Smooth muscle cell (in vitro differentiated cells): ENCODE data around the gene FNBP1. TPM values are rescaled to one million over a fixed set of nuclear protein-coding genes. Genes with fewer than 3 reads are reported as not detected.

Experiments used
- DNase-seq: peaks from one replicate; lab custom pipeline; 2025; ENCODE audit not compliant: unreplicated experiment; lab: John Stamatoyannopoulos, UW
- H2AFZ ChIP-seq: fragments of 200-600 bp; sonication (generic); 2 replicates; pipeline ENCODE4 v1.6.0; 2016; ENCODE audit warnings: antibody characterized with exemption, low read depth, mild to moderate bottlenecking
- H3F3A ChIP-seq: fragments of 200-600 bp; sonication (generic); 2 replicates; pipeline ENCODE4 v1.6.0; 2017; ENCODE audit warnings: antibody characterized with exemption, low read depth
- H3K27ac ChIP-seq: fragments of 200-600 bp; sonication (generic); 2 replicates; pipeline ENCODE4 v1.5.1; 2016; ENCODE audit warnings: low read depth, mild to moderate bottlenecking
- H3K27me3 ChIP-seq: fragments of 200-600 bp; sonication (generic); 2 replicates; pipeline ENCODE4 v1.6.1; 2016; ENCODE audit warnings: low read depth, mild to moderate bottlenecking
- H3K36me3 ChIP-seq: fragments of 200-600 bp; sonication (generic); 2 replicates; pipeline ENCODE4 v1.5.1; 2016; ENCODE audit warnings: low read depth
- H3K4me1 ChIP-seq: fragments of 200-600 bp; sonication (generic); 2 replicates; pipeline ENCODE4 v1.5.1; 2016; ENCODE audit warnings: low read depth
- H3K4me2 ChIP-seq: fragments of 200-600 bp; sonication (generic); 2 replicates; pipeline ENCODE4 v1.6.0; 2016; ENCODE audit warnings: mild to moderate bottlenecking
- H3K4me3 ChIP-seq: fragments of 200-600 bp; sonication (generic); 2 replicates; pipeline ENCODE4 v1.5.1; 2016; ENCODE audit warnings: mild to moderate bottlenecking
- H3K79me2 ChIP-seq: fragments of 200-600 bp; sonication (generic); 2 replicates; pipeline ENCODE4 v1.6.0; 2016; ENCODE audit warnings: low read depth, mild to moderate bottlenecking
- H3K9ac ChIP-seq: fragments of 200-600 bp; sonication (generic); 2 replicates; pipeline ENCODE4 v1.6.0; 2016; ENCODE audit warnings: low read depth
- H3K9me3 ChIP-seq: fragments of 200-600 bp; sonication (generic); replicated peaks from 2 replicates; pipeline ENCODE4 v1.5.1; 2016; ENCODE audit warnings: low read depth
- H4K20me1 ChIP-seq: fragments of 200-600 bp; sonication (generic); 2 replicates; pipeline ENCODE4 v1.6.0; 2016; ENCODE audit warnings: low read depth
- WGBS: methylation state at CpG from one replicate; pipeline ENCODE4 v1.1.7; 2016; ENCODE audit warnings: low lambda C conversion rate; 5-methylcytosine and 5-hydroxymethylcytosine counted together
- polyA plus RNA-seq: library from polyadenylated mRNA; unstranded; fragments of >200 nt; fragmentation: Nextera tagmentation; extraction: Ambion mirVana; gene quantifications from 2 replicates; pipeline ENCODE4 v1.2.1, GENCODE V29; 2016
- total RNA-seq: library from RNA; depleted of rRNA; stranded (reverse); fragments of >200 nt; gene quantifications from 2 replicates; pipeline ENCODE4 v1.2.3, GENCODE V29; 2014
- TF ChIP-seq, protein P1 (sequence below): fragments of 200-600 bp; sonication (generic); IDR thresholded peaks from 2 replicates; pipeline ENCODE4 v1.5.1; 2017; ENCODE audit warnings: borderline replicate concordance, mild to moderate bottlenecking, antibody characterized with exemption; ENCODE audit not compliant: insufficient read depth, poor library complexity, severe bottlenecking

The FNBP1 gene
- total and polyA plus RNA-seq, 2 experiments from 2014 or later: 17.1 to 17.2 TPM

DNA sequence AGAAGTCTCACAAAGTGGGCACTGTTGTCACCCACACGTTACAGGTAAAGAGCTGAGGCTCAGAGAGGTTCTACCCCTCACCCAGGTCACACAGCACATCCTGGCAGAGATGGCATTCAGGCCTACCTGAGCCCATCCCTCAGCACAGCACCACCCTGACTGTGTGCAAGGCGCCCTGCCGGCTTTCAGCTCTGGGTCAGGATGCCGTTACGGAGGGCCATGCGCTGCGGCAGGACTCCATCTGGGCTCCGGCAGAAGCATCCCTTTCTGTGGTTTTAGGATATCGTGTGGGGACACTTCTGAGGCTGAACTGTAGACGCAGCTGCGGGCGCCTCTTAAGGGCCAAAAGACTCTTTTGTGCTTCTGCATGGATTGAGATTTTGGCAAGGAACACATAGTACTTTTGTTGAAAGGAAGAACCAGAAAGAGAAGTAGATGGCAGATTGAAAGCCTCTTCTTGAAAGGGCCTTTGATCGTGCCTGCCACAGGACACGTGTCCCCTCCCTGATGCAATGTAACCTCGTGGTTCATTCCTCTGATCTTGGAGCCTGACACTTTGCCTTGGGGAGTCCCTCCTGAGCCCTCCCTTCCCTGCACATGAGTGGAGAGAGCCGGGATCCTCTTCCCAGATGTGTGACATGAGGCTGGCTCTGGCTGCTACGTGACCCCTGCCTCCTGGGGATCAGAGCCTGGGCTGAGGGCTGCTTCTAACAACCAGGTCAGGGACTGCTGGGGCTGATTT, 176.4 kb downstream of the FNBP1 start:
- WGBS: 90% methylated on average over 17 of the region's 17 CpGs
- H3K27ac ChIP-seq: no peak overlapping the region
- no peaks in the 10 kb centered on the region for H4K20me1 ChIP-seq
- no peak overlapping the region for H3K9ac ChIP-seq
- no peak overlapping the region for H2AFZ ChIP-seq
- TF ChIP-seq, protein P1, sequence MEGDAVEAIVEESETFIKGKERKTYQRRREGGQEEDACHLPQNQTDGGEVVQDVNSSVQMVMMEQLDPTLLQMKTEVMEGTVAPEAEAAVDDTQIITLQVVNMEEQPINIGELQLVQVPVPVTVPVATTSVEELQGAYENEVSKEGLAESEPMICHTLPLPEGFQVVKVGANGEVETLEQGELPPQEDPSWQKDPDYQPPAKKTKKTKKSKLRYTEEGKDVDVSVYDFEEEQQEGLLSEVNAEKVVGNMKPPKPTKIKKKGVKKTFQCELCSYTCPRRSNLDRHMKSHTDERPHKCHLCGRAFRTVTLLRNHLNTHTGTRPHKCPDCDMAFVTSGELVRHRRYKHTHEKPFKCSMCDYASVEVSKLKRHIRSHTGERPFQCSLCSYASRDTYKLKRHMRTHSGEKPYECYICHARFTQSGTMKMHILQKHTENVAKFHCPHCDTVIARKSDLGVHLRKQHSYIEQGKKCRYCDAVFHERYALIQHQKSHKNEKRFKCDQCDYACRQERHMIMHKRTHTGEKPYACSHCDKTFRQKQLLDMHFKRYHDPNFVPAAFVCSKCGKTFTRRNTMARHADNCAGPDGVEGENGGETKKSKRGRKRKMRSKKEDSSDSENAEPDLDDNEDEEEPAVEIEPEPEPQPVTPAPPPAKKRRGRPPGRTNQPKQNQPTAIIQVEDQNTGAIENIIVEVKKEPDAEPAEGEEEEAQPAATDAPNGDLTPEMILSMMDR: no peak
- no peaks in the 10 kb centered on the region for H3K36me3 ChIP-seq
- H3K4me2 ChIP-seq: no peak overlapping the region
- H3K4me3 ChIP-seq: no peak overlapping the region
- H3K79me2 ChIP-seq: no peaks in the 10 kb centered on the region
- H3F3A ChIP-seq: no peaks in the 10 kb centered on the region
- H3K27me3 ChIP-seq: no peaks in the 10 kb centered on the region
- DNase-seq: no peak
- no peaks in the 10 kb centered on the region for H3K9me3 ChIP-seq
- H3K4me1 ChIP-seq: no peaks in the 10 kb centered on the region

- H3K4me2 ChIP-seq: no peak overlapping the region
- WGBS: 90% methylated on average over 13 of the region's 14 CpGs
- H4K20me1 ChIP-seq: no peaks in the 10 kb centered on the region
- H3K4me3 ChIP-seq: no peak overlapping the region
- H3K9me3 ChIP-seq: no peaks in the 10 kb centered on the region
- H3K9ac ChIP-seq: no peak overlapping the region
- H2AFZ ChIP-seq: no peak overlapping the region
- TF ChIP-seq, protein P1: no peak
- no peaks in the 10 kb centered on the region for H3K27me3 ChIP-seq
- no peaks in the 10 kb centered on the region for H3K36me3 ChIP-seq
- no peak overlapping the region for H3K27ac ChIP-seq
- no peaks in the 10 kb centered on the region for H3K4me1 ChIP-seq
- no peaks in the 10 kb centered on the region for H3F3A ChIP-seq
- no peaks in the 10 kb centered on the region for H3K79me2 ChIP-seq
- DNase-seq: no peak
Measured at GRCh38 chr9:129865668-129866320, 177.2 kb downstream of the FNBP1 start.

- no peaks in the 10 kb centered on the region for H3K36me3 ChIP-seq
- H3K27me3 ChIP-seq: no peaks in the 10 kb centered on the region
- no peaks in the 10 kb centered on the region for H4K20me1 ChIP-seq
- no peak overlapping the region for H3K4me3 ChIP-seq
- 67% methylated on average over 11 of the region's 11 CpGs for WGBS
- no peak overlapping the region for H3K9ac ChIP-seq
- no peaks in the 10 kb centered on the region for H3K9me3 ChIP-seq
- no peaks in the 10 kb centered on the region for H3F3A ChIP-seq
- TF ChIP-seq, protein P1: no peak
- no peak overlapping the region for H3K4me2 ChIP-seq
- H3K79me2 ChIP-seq: no peaks in the 10 kb centered on the region
- DNase-seq: no peak
- no peaks in the 10 kb centered on the region for H3K4me1 ChIP-seq
- H3K27ac ChIP-seq: no peak overlapping the region
- H2AFZ ChIP-seq: no peak overlapping the region
Measured at GRCh38 chr9:129864991-129865647, 177.9 kb downstream of the FNBP1 start.
